ENCODE measurements around the gene OR7G1. TPM values are rescaled to one million over a fixed set of nuclear protein-coding genes. Genes with fewer than 3 reads are reported as not detected.

The OR7G1 gene
- total and polyA plus RNA-seq, 2 of the 8 experiments (the other 6 are each of a cell fraction or from before 2014, with no cell fraction given) = not detected

DNA sequence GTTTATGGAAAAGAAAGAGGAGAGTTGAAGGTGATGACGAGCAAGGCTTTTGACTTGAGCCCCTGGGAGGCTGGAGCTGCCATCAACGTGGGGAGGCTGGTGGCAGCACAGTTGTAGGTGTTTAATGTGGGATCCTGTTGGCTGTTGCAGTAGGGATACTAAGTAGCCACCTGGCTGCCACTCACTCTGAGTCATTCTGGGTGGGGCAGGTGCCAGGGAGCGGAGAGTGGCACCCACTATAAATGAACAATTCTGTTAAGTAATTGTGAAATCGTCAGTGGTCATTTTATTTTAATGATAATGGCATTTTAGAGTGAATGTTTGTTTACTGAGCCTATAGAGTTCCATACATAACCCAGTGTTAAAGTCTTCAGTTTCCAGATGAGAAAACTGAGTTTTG lies 34.4 kb upstream of the OR7G1 start:
- Histone ChIP-seq H3K27ac (ENCODE audit: low read depth, low read length) (no peak overlapping the region), H2BK5ac (ENCODE audit: low read depth, low read length) (no peak overlapping the region), H3K18ac (ENCODE audit: extremely low read depth, low read length) (no peak overlapping the region), H4K20me1 (replicated peaks in 1 of 2; ENCODE audit: control insufficient read depth in 1 of 2, insufficient read depth in 2 of 2, low read length in 2 of 2) (peaks cover 0 to 10% of the 10 kb centered on the region in 2 experiments), H4K5ac (ENCODE audit: insufficient read length, low read depth, low read length) (no peak overlapping the region), H2BK12ac (ENCODE audit: low read depth, low read length) (no peak overlapping the region), H3K14ac (ENCODE audit: insufficient read length) (no peak overlapping the region), H3K4ac (replicated peaks; ENCODE audit: insufficient read length, low read depth, low read length) (no peak overlapping the region), H3K79me1 (ENCODE audit: low read depth, low read length) (peaks cover 11% of the 10 kb centered on the region), H2BK15ac (ENCODE audit: low read length) (no peak overlapping the region), H3K23ac (ENCODE audit: insufficient read length) (no peak overlapping the region), H3K56ac (replicated peaks; ENCODE audit: insufficient read length, low read depth, low read length) (no peak overlapping the region), H3K4me1 (replicated peaks in 1 of 4; ENCODE audit: control insufficient read depth in 3 of 4, insufficient read depth in 4 of 4, low read length in 3 of 4) (no peaks in the 10 kb centered on the region), H3K23me2 (ENCODE audit: low read depth, low read length) (no peaks in the 10 kb centered on the region), H2BK120ac (replicated peaks; ENCODE audit: low read depth, low read length) (no peak overlapping the region), H3K9ac (replicated peaks in 1 of 4; ENCODE audit: extremely low read depth in 1 of 4, low read depth in 3 of 4, low read length in 3 of 4) (no peak overlapping the region), H3K27me3 (replicated peaks in 1 of 4; ENCODE audit: control insufficient read depth in 3 of 4, extremely low read depth in 1 of 4, insufficient read depth in 3 of 4, low read length in 3 of 4) (no peaks in the 10 kb centered on the region), H4K91ac (replicated peaks; ENCODE audit: insufficient read length, low read length) (no peak overlapping the region), H4K8ac (ENCODE audit: extremely low read depth, insufficient read depth, low read length) (no peak overlapping the region), H3K79me2 (ENCODE audit: control insufficient read depth in 1 of 2, insufficient read depth in 2 of 2, low read length in 2 of 2) (peaks cover 80 to 99% of the 10 kb centered on the region in 2 experiments), H3K4me2 (ENCODE audit: insufficient read depth in 1 of 2, low read depth in 2 of 2, low read length in 2 of 2) (no peak overlapping the region), H3K9me3 (ENCODE audit: insufficient read depth in 2 of 2, low read depth in 1 of 2, low read length in 1 of 2) (peaks cover 30 to 40% of the 10 kb centered on the region in 2 experiments), H2BK20ac (ENCODE audit: low read length) (no peak overlapping the region), H2AFZ (ENCODE audit: low read length) (no peak overlapping the region), H3K4me3 (ENCODE audit: extremely low read depth in 1 of 4, insufficient read depth in 2 of 4, low read depth in 3 of 4, low read length in 4 of 4) (no peak overlapping the region), H2AK5ac (ENCODE audit: low read depth, low read length) (no peak overlapping the region), H3K36me3 (ENCODE audit: control insufficient read depth in 2 of 4, insufficient read depth in 4 of 4, low read length in 3 of 4) (peaks cover 2 to 48% (median 11%) of the 10 kb centered on the region in 4 experiments; a peak in 5 of 8 replicates)
- CTCF ChIA-PET (ENCODE audit: partially characterized antibody) = no interaction called here
- TF ChIP-seq SRF (IDR thresholded peaks at IDR 0.05; ENCODE audit: low read depth, low read length) (no peak), PHF8 (conservative IDR thresholded peaks at IDR 0.05; ENCODE audit: low read depth, low read length) (no peak), CTBP2 (IDR thresholded peaks at IDR 0.05; ENCODE audit: borderline replicate concordance, insufficient read depth, insufficient read length, low read length) (no peak), GABPA (IDR thresholded peaks at IDR 0.05; ENCODE audit: borderline replicate concordance, insufficient read depth, low read length) (no peak), KDM5A (IDR thresholded peaks at IDR 0.05; ENCODE audit: low read length) (no peak), USF2 (IDR thresholded peaks at IDR 0.05; ENCODE audit: low read length) (no peak), MAFK (IDR thresholded peaks at IDR 0.05; ENCODE audit: low read depth, low read length) (no peak), TAF7 (optimal IDR thresholded peaks at IDR 0.05; ENCODE audit: borderline replicate concordance, low read depth, low read length) (no peak)
- TF ChIP-seq, protein P1, sequence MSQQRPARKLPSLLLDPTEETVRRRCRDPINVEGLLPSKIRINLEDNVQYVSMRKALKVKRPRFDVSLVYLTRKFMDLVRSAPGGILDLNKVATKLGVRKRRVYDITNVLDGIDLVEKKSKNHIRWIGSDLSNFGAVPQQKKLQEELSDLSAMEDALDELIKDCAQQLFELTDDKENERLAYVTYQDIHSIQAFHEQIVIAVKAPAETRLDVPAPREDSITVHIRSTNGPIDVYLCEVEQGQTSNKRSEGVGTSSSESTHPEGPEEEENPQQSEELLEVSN (IDR thresholded peaks at IDR 0.05) = no peak
- TF ChIP-seq, protein P2, sequence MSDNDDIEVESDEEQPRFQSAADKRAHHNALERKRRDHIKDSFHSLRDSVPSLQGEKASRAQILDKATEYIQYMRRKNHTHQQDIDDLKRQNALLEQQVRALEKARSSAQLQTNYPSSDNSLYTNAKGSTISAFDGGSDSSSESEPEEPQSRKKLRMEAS (IDR thresholded peaks at IDR 0.05) = no peak
- DNase-seq (ENCODE audit: low read depth in 1 of 2, low spot score in 2 of 2) = no peak
- WGBS, 2 experiments (ENCODE audit: extremely low coverage in 1 of 2, insufficient coverage in 1 of 2, insufficient read length in 1 of 2, insufficient replicate concordance in 2 of 2, low coverage in 1 of 2, low lambda C conversion rate in 2 of 2, missing lambda C conversion rate in 1 of 2) = 88% methylated on average over 4 of the region's 4 CpGs; no CpG with 5 or more reads in 1 of the 2 experiments
- POLR2A ChIA-PET (ENCODE audit: partially characterized antibody) = no interaction called here
- FAIRE-seq = no peak

All from H1 (cell line).